Neural progenitor cell (in vitro differentiated cells): Measurements from ENCODE around the gene KCTD18.

ENCODE experiments used
- CTCF ChIP-seq: fragments of 200-600 bp; sonication (generic); IDR thresholded peaks from 2 replicates; pipeline ENCODE4 v1.5.1; 2017; ENCODE audit warnings: antibody characterized with exemption, mild to moderate bottlenecking
- EZH2 ChIP-seq: fragments of 200-600 bp; sonication (generic); IDR thresholded peaks from 2 replicates; pipeline ENCODE4 v1.6.1; 2017; ENCODE audit warnings: antibody characterized with exemption, mild to moderate bottlenecking, moderate library complexity

- TF ChIP-seq CTCF (no peak), EZH2 (no peak)
These were observed 47.8 kb downstream of the KCTD18 start for GRCh38 chr2:200461846-200462710.
